KMS-11 (cell line): ENCODE measurements around the gene CSK.

Source experiments
- H2AFZ ChIP-seq: fragments of 200-600 bp; sonication (generic); 2 replicates; pipeline ENCODE4 v1.6.1; 2016; ENCODE audit warnings: antibody characterized with exemption, mixed run types, low read depth
- H3K27ac ChIP-seq: fragments of 200-600 bp; sonication (generic); 2 replicates; pipeline ENCODE4 v1.6.1; 2016; ENCODE audit warnings: mild to moderate bottlenecking, mixed run types
- H3K27me3 ChIP-seq: fragments of 200-600 bp; sonication (generic); 2 replicates; pipeline ENCODE4 v1.6.1; 2017; ENCODE audit warnings: mild to moderate bottlenecking, low read depth, mixed run types, moderate library complexity; ENCODE audit not compliant: insufficient read depth
- H3K36me3 ChIP-seq: fragments of 200-600 bp; sonication (generic); 2 replicates; pipeline ENCODE4 v1.6.1; 2017; ENCODE audit warnings: mild to moderate bottlenecking, mixed run types; ENCODE audit not compliant: insufficient read depth
- H3K4me1 ChIP-seq: fragments of 200-600 bp; sonication (generic); 2 replicates; pipeline ENCODE4 v1.6.1; 2016; ENCODE audit warnings: mild to moderate bottlenecking, low read depth, mixed run types; ENCODE audit not compliant: poor library complexity, severe bottlenecking
- H3K4me2 ChIP-seq: fragments of 200-600 bp; sonication (generic); 2 replicates; pipeline ENCODE4 v1.7.0; 2016; ENCODE audit warnings: mild to moderate bottlenecking, mixed run types
- H3K4me3 ChIP-seq: fragments of 200-600 bp; sonication (generic); IDR thresholded peaks from 2 replicates; pipeline ENCODE4 v1.6.1; 2017; ENCODE audit warnings: low read depth, low read length, mixed read lengths; ENCODE audit not compliant: insufficient read depth
- H3K79me2 ChIP-seq: fragments of 200-600 bp; sonication (generic); 2 replicates; pipeline ENCODE4 v1.6.1; 2016; ENCODE audit warnings: low read depth, mixed run types; ENCODE audit not compliant: insufficient read depth
- H3K9ac ChIP-seq: fragments of 200-600 bp; sonication (generic); 2 replicates; pipeline ENCODE4 v1.6.1; 2016; ENCODE audit warnings: mild to moderate bottlenecking, mixed run types
- H4K20me1 ChIP-seq: fragments of 200-600 bp; sonication (generic); 2 replicates; pipeline ENCODE4 v1.6.1; 2016; ENCODE audit warnings: mild to moderate bottlenecking, mixed run types; ENCODE audit not compliant: insufficient read depth
- TF ChIP-seq, protein P1 (sequence below): fragments of 200-600 bp; sonication (generic); conservative IDR thresholded peaks from 2 replicates; pipeline ENCODE4 v1.6.1; 2017; ENCODE audit warnings: low read depth, mild to moderate bottlenecking, antibody characterized with exemption, low read length, moderate library complexity, mixed read lengths

Gene CSK

DNA sequence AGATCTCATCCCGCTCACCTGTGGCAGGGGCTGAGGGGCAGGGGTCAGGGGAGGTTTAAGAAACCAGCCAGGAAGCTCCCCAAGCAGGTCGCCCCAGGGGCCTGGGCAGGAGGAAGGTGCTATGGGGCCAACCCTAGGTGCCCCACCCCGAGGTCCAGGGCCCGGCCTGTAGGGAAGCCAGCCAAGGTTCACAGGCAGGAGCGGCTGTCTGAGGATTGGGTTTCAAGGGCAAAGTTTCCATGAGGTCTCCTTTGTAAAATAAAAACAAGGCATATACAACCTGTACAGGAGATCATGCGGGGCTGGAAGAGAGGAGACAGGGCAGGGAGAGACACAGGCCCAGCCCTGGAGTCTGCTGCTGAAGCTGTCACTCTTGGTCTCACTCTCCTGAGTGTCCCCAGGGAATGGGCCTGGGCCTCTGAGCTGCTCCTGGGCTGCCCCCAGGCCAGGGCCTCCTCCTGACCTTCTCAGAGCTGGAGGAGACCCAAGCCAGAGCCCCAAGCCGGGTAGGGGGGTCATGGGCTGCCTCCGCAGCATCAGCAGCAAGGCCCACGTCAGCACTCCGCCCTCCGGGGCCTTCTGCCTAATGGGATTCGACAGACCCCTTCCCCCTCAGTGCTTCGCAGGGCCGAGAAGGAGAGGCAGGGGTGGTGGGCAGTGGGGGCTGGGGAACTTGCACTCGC, 50.1 kb downstream of the CSK start:
- Histone ChIP-seq H2AFZ (no peak overlapping the region), H3K4me1 (no peaks in the 10 kb centered on the region), H3K4me2 (no peak overlapping the region), H3K36me3 (no peaks in the 10 kb centered on the region), H3K27me3 (peaks cover 29% of the 10 kb centered on the region), H3K4me3 (no peak overlapping the region), H4K20me1 (no peaks in the 10 kb centered on the region), H3K27ac (no peak overlapping the region), H3K79me2 (no peaks in the 10 kb centered on the region), H3K9ac (no peak overlapping the region)
- TF ChIP-seq, protein P1, sequence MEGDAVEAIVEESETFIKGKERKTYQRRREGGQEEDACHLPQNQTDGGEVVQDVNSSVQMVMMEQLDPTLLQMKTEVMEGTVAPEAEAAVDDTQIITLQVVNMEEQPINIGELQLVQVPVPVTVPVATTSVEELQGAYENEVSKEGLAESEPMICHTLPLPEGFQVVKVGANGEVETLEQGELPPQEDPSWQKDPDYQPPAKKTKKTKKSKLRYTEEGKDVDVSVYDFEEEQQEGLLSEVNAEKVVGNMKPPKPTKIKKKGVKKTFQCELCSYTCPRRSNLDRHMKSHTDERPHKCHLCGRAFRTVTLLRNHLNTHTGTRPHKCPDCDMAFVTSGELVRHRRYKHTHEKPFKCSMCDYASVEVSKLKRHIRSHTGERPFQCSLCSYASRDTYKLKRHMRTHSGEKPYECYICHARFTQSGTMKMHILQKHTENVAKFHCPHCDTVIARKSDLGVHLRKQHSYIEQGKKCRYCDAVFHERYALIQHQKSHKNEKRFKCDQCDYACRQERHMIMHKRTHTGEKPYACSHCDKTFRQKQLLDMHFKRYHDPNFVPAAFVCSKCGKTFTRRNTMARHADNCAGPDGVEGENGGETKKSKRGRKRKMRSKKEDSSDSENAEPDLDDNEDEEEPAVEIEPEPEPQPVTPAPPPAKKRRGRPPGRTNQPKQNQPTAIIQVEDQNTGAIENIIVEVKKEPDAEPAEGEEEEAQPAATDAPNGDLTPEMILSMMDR, result no peak

DNA sequence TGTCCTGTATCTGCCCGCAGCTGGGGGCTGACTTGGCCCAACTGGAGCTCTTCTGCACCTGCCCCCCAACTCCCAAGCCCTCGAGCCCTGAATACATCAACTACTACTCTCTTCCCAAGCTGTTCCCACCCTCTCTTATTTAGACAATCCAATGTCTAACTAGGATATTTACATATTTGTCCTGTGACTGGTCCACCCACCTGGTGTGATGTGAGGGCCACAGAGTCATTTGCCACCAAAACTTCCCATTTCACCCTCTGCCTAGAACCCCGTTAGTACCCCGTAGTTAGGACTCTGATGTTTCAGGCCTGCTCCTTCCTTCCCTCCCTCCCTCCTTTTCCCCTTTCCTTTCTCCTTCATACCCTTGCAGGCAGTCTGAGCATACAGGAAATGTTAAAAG, 50.9 kb downstream of the CSK start:
- TF ChIP-seq, protein P1, result no peak
- no peak overlapping the region for H3K9ac ChIP-seq
- H3K79me2 ChIP-seq, result no peaks in the 10 kb centered on the region
- H3K4me1 ChIP-seq, result no peaks in the 10 kb centered on the region
- no peak overlapping the region for H3K4me3 ChIP-seq
- H4K20me1 ChIP-seq, result no peaks in the 10 kb centered on the region
- H3K36me3 ChIP-seq, result no peaks in the 10 kb centered on the region
- peaks cover 21% of the 10 kb centered on the region for H3K27me3 ChIP-seq
- no peak overlapping the region for H3K4me2 ChIP-seq
- H3K27ac ChIP-seq, result no peak overlapping the region
- no peak overlapping the region for H2AFZ ChIP-seq

DNA sequence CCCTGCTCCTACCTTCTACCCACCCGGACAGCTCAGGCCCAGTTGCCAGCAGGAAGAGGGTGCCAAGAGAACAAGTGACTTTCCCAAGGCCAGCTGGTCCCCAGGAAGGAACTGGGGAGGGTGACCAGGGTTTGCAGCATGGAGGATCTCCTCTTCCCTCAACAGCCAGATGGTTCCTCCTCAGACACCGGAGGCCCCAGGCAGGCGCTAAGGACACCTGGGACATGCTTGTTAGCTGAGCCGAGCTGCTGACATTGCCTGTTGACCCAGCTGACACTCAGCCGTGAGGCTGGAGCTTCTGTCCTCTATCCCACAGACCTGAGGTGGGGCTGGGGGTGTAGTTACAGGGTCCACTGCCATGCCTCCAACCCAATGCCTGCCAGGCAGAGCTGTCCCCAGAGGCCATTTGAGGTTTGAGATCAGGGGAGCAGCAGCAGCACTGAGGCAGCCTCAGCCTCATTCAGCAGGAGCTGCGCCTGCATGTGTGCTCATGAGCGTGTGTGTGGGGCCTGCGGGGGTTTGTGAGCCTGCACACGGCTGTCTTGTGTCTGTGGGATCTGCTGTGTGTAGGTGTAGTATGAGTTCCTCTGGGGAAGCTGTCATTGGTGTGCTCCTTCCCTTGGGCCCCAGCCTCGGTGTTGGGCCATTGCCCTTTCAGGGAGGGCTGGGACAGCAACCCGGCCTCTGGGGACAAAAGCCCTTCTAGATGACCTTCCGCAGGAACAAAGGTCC, 51.7 kb downstream of the CSK start:
- Histone ChIP-seq H3K79me2 (no peaks in the 10 kb centered on the region), H3K4me1 (no peaks in the 10 kb centered on the region), H3K27me3 (peaks cover 16% of the 10 kb centered on the region), H3K36me3 (no peaks in the 10 kb centered on the region), H3K4me2 (no peak overlapping the region), H3K9ac (no peak overlapping the region), H2AFZ (no peak overlapping the region), H3K4me3 (no peak overlapping the region), H4K20me1 (no peaks in the 10 kb centered on the region), H3K27ac (no peak overlapping the region)
- TF ChIP-seq, protein P1, result no peak

DNA sequence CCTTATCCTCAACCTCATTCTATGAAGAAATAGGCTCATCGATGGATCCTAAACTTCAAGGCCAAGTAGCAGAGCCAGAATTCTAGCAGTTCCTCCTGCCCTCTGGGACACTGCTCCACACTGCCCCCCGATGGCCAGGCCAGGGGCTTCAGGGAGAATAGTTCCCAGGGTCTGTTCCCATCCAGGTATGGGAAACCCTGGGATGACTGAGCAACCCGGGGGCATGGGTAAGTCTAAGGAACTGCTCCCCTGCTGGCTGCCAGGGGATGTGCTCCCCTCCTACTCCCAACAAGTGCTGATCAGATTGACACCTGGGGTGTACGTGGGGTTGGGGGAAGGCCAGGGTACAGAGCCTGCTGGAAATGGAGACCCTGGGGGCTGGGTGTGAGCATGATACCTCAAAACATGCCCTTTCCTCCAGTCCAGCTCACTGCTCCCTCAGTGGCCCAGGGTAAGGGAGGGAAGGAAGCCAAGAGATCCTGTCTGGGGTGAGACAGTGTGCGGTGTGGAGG, 53.5 kb downstream of the CSK start:
- H3K27ac ChIP-seq, result no peak overlapping the region
- no peaks in the 10 kb centered on the region for H3K4me1 ChIP-seq
- TF ChIP-seq, protein P1, result peak; percentile 84
- H4K20me1 ChIP-seq, result no peaks in the 10 kb centered on the region
- no peak overlapping the region for H3K4me2 ChIP-seq
- no peaks in the 10 kb centered on the region for H3K79me2 ChIP-seq
- no peak overlapping the region for H2AFZ ChIP-seq
- no peaks in the 10 kb centered on the region for H3K36me3 ChIP-seq
- no peak overlapping the region for H3K9ac ChIP-seq
- H3K4me3 ChIP-seq, result no peak overlapping the region
- peaks cover 5% of the 10 kb centered on the region; the same call in 1 of the 2 replicates for H3K27me3 ChIP-seq
